ENCODE measurements around the gene TSHZ1. TPM values are rescaled to one million over a fixed set of nuclear protein-coding genes. Genes with fewer than 3 reads are reported as not detected.
A peak's percentile ranks its signal among the peaks of the same experiment; 100 is the strongest.

The TSHZ1 gene
- total and polyA plus RNA-seq, 8 donors, result 13.3 to 38.5 (median 31.7) TPM

DNA sequence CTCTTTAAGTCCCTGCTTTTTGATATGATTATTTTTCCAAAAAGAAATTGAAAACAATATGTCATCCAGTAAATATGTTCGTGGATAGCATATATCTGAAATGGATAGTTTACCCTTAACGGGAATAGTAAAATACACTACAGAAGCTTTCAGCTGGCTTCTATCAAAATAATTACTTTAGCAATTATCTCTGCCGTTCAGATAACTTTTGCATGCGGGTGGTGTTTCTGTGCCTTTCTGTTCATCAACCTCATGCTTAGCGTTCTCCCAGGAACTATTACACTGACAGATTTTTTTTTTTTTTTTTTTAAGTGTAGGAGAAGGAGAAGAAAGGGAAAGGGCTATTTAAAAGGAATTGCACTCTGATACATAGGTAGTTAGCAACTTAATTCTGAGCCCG lies 53.6 kb downstream of the TSHZ1 start:
- TF ChIP-seq, protein P1, sequence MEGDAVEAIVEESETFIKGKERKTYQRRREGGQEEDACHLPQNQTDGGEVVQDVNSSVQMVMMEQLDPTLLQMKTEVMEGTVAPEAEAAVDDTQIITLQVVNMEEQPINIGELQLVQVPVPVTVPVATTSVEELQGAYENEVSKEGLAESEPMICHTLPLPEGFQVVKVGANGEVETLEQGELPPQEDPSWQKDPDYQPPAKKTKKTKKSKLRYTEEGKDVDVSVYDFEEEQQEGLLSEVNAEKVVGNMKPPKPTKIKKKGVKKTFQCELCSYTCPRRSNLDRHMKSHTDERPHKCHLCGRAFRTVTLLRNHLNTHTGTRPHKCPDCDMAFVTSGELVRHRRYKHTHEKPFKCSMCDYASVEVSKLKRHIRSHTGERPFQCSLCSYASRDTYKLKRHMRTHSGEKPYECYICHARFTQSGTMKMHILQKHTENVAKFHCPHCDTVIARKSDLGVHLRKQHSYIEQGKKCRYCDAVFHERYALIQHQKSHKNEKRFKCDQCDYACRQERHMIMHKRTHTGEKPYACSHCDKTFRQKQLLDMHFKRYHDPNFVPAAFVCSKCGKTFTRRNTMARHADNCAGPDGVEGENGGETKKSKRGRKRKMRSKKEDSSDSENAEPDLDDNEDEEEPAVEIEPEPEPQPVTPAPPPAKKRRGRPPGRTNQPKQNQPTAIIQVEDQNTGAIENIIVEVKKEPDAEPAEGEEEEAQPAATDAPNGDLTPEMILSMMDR (IDR thresholded peaks at IDR 0.05), result no peak
- H3K27me3 ChIP-seq, result no peaks in the 10 kb centered on the region
- no peaks in the 10 kb centered on the region for H3K36me3 ChIP-seq
- no peak overlapping the region for H3K27ac ChIP-seq
- DNase-seq (no peak), ATAC-seq (no peak)
- no peaks in the 10 kb centered on the region for H3K9me3 ChIP-seq
- no peak overlapping the region for H3K4me3 ChIP-seq
- peaks cover 0 to 17% of the 10 kb centered on the region in 2 donors for H3K4me1 ChIP-seq
- intact Hi-C loops (cut with DNase I), result no loop called here

DNA sequence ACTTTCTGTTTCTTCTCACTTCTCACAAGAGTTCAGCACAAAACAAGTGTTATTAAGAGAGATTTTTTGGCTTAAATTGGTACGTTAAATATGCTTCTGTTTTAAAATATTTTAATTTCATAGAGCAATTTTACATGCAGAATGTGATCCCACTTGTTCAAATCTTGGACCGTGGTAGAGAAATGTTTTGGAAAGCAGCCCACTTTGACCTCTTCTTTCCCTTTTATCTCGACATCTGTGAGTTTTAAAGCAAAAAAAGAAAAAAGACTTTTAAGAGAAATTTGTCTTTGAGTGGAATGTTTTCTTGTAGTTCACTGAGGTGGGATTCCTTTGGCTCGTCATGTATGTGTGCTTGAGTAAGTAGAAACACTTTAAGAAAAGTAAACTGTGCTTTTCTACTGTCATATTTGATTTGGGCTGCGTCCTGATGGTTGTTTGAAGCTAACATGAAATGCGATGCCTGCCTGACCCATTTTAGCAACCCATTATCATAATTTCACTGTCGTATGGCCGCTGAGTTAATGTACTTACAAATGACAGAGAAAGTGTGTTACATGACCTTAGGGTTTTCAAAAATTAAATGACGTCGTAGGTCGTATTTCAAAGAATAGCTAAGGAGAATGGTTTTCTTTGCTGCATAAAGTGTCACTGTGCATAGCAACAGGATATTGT lies 54.5 kb downstream of the TSHZ1 start:
- H3K27me3 ChIP-seq, result no peaks in the 10 kb centered on the region
- intact Hi-C loops (cut with DNase I), result no loop called here
- H3K36me3 ChIP-seq, result no peaks in the 10 kb centered on the region
- H3K4me1 ChIP-seq, result peaks cover 0 to 17% of the 10 kb centered on the region in 2 donors
- TF ChIP-seq, protein P1 (IDR thresholded peaks at IDR 0.05), result no peak
- ATAC-seq (no peak), DNase-seq (peak in 1 of 4 donors; percentile 26)
- no peak overlapping the region for H3K4me3 ChIP-seq
- no peak overlapping the region for H3K27ac ChIP-seq
- no peaks in the 10 kb centered on the region for H3K9me3 ChIP-seq

DNA sequence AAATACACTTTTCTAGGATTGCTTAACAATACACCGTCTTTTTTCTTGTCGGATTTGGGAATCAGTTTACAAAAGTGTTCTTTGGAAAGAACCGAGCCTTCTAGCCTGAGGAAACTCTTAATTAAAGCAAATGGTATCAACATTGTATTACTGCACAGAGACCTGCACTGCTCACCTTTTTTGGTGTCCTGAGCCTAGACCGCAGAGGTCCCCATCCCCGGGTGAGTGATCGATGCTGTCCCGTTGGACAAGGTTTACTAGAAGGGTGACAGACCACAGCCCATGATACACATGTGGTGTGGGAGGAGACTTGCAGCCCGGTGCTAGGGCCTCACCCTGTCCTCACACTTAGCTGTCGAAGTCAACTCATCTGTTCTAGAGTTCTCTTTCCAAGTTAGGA lies 55.3 kb downstream of the TSHZ1 start:
- Histone ChIP-seq H3K9me3 (no peaks in the 10 kb centered on the region), H3K27me3 (no peaks in the 10 kb centered on the region), H3K27ac (no peak overlapping the region), H3K4me1 (peaks cover 0 to 17% of the 10 kb centered on the region in 2 donors), H3K4me3 (no peak overlapping the region), H3K36me3 (no peaks in the 10 kb centered on the region)
- ATAC-seq (no peak), DNase-seq (no peak)
- intact Hi-C loops (cut with DNase I), result no loop called here
- TF ChIP-seq, protein P1 (IDR thresholded peaks at IDR 0.05), result no peak

DNA sequence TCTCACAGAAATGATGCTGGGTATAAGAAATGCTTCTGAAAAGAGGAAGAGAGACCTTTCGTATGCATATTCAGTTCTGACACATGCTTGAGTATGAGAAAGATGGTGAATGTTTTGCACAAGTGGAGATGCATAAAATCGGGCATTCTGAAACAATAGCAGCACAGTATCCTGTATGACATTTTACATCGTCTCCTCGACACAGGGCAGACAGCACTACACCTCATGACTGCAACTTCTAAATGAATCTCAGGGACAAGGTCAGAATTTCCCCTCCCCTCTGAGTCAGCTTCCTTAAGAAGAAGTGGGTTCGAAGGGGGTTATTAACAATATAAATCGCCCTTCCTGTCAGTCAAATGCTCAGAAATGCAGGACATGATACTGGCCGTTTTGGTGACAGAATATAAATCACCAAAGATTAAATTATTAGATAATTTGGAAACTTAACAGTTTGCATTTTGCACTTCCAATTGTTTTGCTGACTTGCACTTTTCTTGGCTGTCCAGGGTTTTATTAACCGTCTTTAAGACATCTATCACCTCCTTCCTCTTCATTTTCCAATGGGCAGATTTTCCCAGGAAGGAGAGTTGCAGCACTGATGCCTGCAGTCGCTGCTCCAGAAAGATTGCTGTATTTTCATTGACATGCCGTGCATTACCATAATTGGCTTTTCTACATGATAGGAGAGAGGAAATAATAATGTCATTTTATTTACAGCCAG lies 57.2 kb downstream of the TSHZ1 start:
- intact Hi-C loops (cut with DNase I), result no loop called here

DNA sequence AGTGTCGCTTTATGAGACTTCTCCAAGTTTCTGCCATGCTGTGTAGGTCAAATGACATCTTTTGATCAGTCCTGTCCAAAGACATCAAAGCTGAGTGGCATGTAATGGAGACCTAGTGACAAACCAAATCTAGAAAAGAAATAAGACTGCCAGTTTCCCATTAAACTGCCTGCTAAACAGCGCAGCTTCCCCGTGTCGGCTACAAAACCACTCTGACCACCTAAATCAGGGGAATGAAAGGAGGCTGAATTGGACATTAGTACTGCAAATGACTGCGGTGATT lies 57.7 kb downstream of the TSHZ1 start:
- TF ChIP-seq, protein P1 (IDR thresholded peaks at IDR 0.05), result no peak
- Histone ChIP-seq H3K4me3 (no peak overlapping the region), H3K4me1 (peaks cover 0 to 12% of the 10 kb centered on the region in 2 donors), H3K27me3 (no peaks in the 10 kb centered on the region), H3K9me3 (no peaks in the 10 kb centered on the region), H3K36me3 (no peaks in the 10 kb centered on the region), H3K27ac (no peak overlapping the region)
- intact Hi-C loops (cut with DNase I), result no loop called here
- DNase-seq (no peak), ATAC-seq (no peak)

More for the DNA sequence above, 57.2 kb downstream of the TSHZ1 start:
- Histone ChIP-seq H3K27ac (no peak overlapping the region), H3K27me3 (no peaks in the 10 kb centered on the region), H3K36me3 (no peaks in the 10 kb centered on the region), H3K4me3 (no peak overlapping the region), H3K4me1 (peaks cover 0 to 12% of the 10 kb centered on the region in 2 donors), H3K9me3 (no peaks in the 10 kb centered on the region)
- DNase-seq (no peak), ATAC-seq (no peak)
- TF ChIP-seq, protein P1 (IDR thresholded peaks at IDR 0.05), result no peak

Data from left lung (tissue), 10 donors.